Mucosa of descending colon (tissue), 3 donors: ENCODE results near the gene UBE2C. TPM values are rescaled to one million over a fixed set of nuclear protein-coding genes. Genes with fewer than 3 reads are reported as not detected.

Experiments
- ATAC-seq: fragments of 200-7000 bp; cut with Tn5 transposase; one replicate; pipeline ENCODE4 v1.9.1; 2020; ENCODE audit warnings: mild to moderate bottlenecking, moderate library complexity
- DNase-seq, 3 donors: peaks; one replicate each; pipeline ENCODE4 v3.0.0-alpha.2; 2020
- H3K36me3 ChIP-seq: fragments of 200-600 bp; one replicate; pipeline ENCODE4 v1.8.0; 2021; ENCODE audit warnings: low read depth, mild to moderate bottlenecking
- H3K4me1 ChIP-seq: fragments of 200-600 bp; one replicate; pipeline ENCODE4 v1.8.0; 2021; ENCODE audit warnings: low read depth, mild to moderate bottlenecking
- H3K4me3 ChIP-seq: fragments of 200-600 bp; one replicate; pipeline ENCODE4 v1.8.0; 2021; ENCODE audit warnings: mild to moderate bottlenecking
- H3K9me3 ChIP-seq: fragments of 200-600 bp; one replicate; pipeline ENCODE4 v1.8.0; 2021; ENCODE audit warnings: mild to moderate bottlenecking
- intact Hi-C, 2 donors: fragments of 100-400 bp; cut with DNase I in 1 of 2; cut with micrococcal nuclease in 1 of 2; formaldehyde crosslinking; loops; one replicate each; pipeline versions ENCODE4 v1.11.0 to v1.11.1; 2022; cut with DNase I, micrococcal nuclease
- total RNA-seq, 3 donors: library from RNA; stranded (reverse); fragmentation: NEBNext Ultra II Directional in 2 of 3; extraction: Animal tissue kit (Norgen Biotek cat#: 25700) in 2 of 3; gene quantifications; one replicate each; pipeline versions ENCODE4 v1.2.1 to v1.2.4, GENCODE V29; 2021 to 2023
- TF ChIP-seq, protein P1 (sequence below): fragments of 200-600 bp; IDR thresholded peaks from one replicate; pipeline ENCODE4 v1.8.0; 2022; ENCODE audit warnings: antibody characterized with exemption, mild to moderate bottlenecking
- donor health status: DM: no; HTN: no; CAD: no; lungs with moderate emphysema.
- donor health status: DM: no; HTN: no; CAD: no.
- donor health status: DM: no; HTN: yes; CAD: no.

The UBE2C gene
- total RNA-seq, 3 donors from 2014 or later = 4.7 to 41.1 (median 8.7) TPM

DNA sequence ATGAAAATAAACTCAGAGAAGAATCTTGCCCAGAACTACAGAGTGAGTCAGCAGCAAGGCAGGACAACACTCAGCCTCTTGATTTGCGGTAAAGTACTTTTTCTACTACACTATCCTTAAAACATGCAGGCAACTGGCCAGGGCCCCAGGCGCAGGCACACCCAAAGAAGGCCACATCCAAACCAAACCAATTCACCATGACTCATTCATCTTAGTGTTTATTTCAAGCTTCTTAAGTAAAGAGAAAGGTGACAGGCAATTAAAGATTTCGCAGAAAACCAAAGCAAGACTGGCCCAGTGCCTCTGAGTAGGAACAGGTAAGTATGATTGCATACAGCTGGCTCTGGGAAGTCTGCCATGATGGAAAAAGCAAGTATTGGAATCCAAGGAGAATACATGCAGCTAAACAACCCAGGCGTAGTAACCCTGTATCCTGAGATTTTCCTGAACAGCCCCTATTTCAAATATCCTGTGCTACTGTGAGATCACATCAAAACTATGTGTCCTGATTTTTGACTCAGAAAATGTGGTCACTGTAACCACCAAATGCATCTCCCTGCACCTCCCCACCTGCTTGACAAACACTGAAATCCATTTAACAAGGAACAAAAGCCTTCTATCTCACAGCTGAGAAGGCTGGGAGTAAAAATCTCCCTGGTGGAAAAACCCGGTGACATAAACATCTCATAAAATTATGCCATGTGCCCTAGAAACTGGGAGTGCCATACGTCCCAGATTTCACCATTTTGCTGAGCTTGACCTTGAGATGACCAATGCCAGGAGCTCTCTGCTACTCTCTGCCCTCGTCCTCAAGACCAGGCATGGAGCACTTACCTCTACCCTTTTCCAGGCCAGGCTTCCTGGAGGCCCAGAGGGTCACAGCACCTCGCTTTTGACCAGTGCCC is 33.2 kb upstream of the UBE2C start:
- intact Hi-C loops = loop anchor here in 1 of 2 donors (10.0 kb wide), 1 partner anchor 464 kb away; no protein-coding TSS in a partner anchor
- Histone ChIP-seq H3K4me1 (peaks cover 38% of the 10 kb centered on the region), H3K36me3 (no peaks in the 10 kb centered on the region), H3K4me3 (no peak overlapping the region), H3K9me3 (no peaks in the 10 kb centered on the region)
- peak; percentile 70 for ATAC-seq
- TF ChIP-seq, protein P1, sequence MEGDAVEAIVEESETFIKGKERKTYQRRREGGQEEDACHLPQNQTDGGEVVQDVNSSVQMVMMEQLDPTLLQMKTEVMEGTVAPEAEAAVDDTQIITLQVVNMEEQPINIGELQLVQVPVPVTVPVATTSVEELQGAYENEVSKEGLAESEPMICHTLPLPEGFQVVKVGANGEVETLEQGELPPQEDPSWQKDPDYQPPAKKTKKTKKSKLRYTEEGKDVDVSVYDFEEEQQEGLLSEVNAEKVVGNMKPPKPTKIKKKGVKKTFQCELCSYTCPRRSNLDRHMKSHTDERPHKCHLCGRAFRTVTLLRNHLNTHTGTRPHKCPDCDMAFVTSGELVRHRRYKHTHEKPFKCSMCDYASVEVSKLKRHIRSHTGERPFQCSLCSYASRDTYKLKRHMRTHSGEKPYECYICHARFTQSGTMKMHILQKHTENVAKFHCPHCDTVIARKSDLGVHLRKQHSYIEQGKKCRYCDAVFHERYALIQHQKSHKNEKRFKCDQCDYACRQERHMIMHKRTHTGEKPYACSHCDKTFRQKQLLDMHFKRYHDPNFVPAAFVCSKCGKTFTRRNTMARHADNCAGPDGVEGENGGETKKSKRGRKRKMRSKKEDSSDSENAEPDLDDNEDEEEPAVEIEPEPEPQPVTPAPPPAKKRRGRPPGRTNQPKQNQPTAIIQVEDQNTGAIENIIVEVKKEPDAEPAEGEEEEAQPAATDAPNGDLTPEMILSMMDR = no peak
- peak; percentile 80 to 88 (median 85) for DNase-seq

DNA sequence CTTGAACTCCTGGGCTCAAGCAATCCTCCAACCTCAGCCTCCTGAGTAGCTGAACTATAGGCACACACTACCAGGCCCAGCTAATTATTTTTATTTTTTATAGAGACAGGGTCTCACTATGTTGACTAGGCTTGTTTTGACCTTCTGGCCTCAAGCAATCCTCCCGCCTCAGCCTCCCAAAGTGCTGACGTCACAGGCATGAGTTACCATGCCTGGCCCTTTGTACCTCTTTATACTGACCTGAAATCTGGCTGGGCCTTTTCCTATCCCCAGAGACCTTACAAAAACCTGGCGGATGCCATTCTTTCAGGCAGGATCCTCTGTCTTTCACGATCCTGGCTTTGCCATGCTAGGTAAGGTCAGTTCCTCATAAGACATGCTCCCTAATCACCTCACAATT is 32.3 kb upstream of the UBE2C start:
- no peaks in the 10 kb centered on the region for H3K36me3 ChIP-seq
- no peak for DNase-seq
- H3K9me3 ChIP-seq = no peaks in the 10 kb centered on the region
- TF ChIP-seq, protein P1 = no peak
- peaks cover 39% of the 10 kb centered on the region for H3K4me1 ChIP-seq
- no peak overlapping the region for H3K4me3 ChIP-seq
- no peak for ATAC-seq
- intact Hi-C loops = no loop called here

DNA sequence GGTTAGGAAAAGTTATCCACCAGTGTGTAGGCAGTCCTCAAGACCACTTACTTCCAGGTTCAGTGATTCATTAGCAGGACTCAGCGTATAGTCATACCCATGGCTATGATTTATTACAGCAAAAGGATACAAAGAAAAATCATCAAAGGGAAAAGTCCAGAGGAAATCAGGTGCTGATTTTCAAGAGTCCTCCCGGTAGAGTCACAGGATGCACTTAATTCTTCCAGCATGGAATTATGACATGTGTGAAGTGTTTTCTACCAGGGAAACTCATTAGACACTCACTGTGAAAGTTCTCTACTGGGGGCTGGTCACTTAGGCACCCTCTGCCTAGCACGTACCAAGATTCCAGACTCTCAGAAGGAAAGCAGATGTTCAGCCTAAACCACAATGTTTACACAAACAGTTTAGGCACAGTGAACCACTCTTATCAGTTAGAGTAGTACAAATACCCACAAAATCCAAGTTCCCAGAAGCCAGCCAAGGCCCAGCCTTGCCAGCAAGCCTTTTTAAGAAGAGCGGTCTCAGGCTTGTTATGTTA is 31.0 kb upstream of the UBE2C start:
- DNase-seq (no peak), ATAC-seq (peak; percentile 17)
- Histone ChIP-seq H3K4me1 (peaks cover 39% of the 10 kb centered on the region), H3K4me3 (no peak overlapping the region), H3K9me3 (no peaks in the 10 kb centered on the region), H3K36me3 (no peaks in the 10 kb centered on the region)
- intact Hi-C loops = no loop called here
- TF ChIP-seq, protein P1 = no peak

DNA sequence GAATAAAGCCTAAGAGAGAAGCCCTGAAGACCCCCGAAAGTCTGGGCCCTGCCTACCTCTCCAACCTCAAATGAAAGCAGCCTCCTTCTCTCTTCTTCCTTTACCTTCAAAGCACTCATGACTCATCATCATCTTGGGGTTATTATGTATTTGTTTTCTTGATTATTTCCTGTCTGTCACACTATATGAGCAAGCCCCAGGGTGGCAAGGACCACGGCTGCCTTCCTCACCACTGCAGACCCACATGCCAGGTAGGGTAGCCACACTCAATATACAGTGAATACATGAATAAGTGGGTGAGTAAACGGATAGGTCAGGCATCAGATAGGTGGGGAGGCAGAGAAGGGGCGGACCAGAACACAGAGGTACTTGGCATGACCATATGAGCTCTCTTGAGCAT is 29.6 kb upstream of the UBE2C start:
- H3K36me3 ChIP-seq = no peaks in the 10 kb centered on the region
- ATAC-seq = peak; percentile 12
- no peak for DNase-seq
- H3K4me3 ChIP-seq = no peak overlapping the region
- H3K4me1 ChIP-seq = peaks cover 36% of the 10 kb centered on the region
- no peaks in the 10 kb centered on the region for H3K9me3 ChIP-seq
- intact Hi-C loops = no loop called here
- TF ChIP-seq, protein P1 = no peak

DNA sequence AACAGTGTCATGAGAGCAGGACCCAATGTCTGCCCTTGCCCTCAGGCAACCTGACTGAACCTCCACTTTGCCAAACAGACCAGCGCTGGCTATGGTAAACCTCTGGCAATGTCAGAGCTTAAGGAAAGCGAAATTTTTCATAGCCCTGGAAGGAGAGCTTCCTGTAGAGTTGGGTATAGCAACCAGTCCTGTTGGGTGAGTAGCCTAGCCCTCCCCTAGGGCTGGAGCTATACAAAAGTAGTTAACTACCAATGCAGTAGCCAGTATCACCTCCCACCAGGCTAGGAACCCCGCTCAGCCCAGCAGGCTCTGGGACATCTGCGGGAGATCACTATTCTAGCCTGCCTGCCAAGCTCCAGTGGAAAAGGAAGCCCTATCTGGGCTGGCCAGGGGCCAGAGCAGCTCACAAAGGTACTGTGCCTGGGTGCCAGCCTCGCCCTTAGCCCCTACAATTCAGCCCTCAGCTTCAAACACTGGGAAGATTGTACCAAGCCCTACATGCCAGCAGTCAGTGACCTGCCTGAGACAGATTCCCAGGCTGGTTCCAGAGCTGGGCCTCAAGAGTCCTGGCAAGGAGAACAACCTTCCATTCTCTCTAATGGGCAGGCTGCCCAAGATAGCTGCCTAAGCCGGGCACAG is 28.7 kb upstream of the UBE2C start:
- TF ChIP-seq, protein P1 = no peak
- peaks cover 29% of the 10 kb centered on the region for H3K4me1 ChIP-seq

More for the DNA sequence above, 28.7 kb upstream of the UBE2C start:
- H3K36me3 ChIP-seq = no peaks in the 10 kb centered on the region
- H3K4me3 ChIP-seq = no peak overlapping the region
- no peaks in the 10 kb centered on the region for H3K9me3 ChIP-seq
- ATAC-seq (peak; percentile 51), DNase-seq (peak; percentile 76 to 85 (median 79))
- intact Hi-C loops = no loop called here
